ENCODE data around the gene GDPD3. TPM values are rescaled to one million over a fixed set of nuclear protein-coding genes. Genes with fewer than 3 reads are reported as not detected.
A peak's percentile ranks its signal among the peaks of the same experiment; 100 is the strongest.
"Not testable (repeated sequence)": the region's sequence is repeated elsewhere in the genome, so short reads cannot be mapped to it uniquely, and the experiment has no call there.

Gene GDPD3
- total and polyA plus RNA-seq, 5 donors from 2014 or later, result 0.13 to 26.7 (median 0.28) TPM; not detected in 2

DNA sequence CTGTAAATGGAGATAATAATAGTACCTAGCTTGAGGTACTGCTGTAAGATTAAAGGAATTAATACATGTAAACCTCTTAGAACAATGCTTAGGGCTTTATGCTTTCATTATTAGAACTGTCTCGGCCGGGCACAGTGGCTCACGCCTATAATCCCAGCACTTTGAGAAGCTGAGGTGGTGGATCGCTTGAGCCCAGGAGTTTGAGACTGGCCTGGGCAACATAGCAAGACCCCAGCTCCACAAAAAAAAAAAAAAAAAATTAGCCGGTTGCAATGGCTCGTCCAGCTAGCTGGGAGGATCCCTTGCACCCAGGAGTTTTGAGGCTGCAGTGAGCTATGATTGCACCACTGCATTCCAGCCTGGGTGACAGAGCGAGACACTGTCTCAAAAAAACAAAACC lies 1.5 kb upstream of the GDPD3 start:
- H3K9me3 Mint-ChIP-seq; H3K4me3 ChIP-seq (ENCODE audit: low read depth, low read length); DNase-seq; H3K27me3 ChIP-seq (ENCODE audit: control insufficient read depth, insufficient read depth, low read length); H3K27me3 Mint-ChIP-seq; ATAC-seq (ENCODE audit: low read depth in 2 of 2); H3K9me3 ChIP-seq (ENCODE audit: control insufficient read depth in 2 of 2, low read length in 2 of 2): not testable (repeated sequence)
- Histone ChIP-seq H3K36me3 (ENCODE audit: control insufficient read depth, insufficient read depth, low read length) (peaks cover 26% of the 10 kb centered on the region), H3K27ac (ENCODE audit: insufficient read depth, low read length, poor library complexity, severe bottlenecking) (peak overlapping the region; percentile 57), H3K4me1 (ENCODE audit: control insufficient read depth, insufficient read depth, low read length, poor library complexity, severe bottlenecking) (peaks cover 25% of the 10 kb centered on the region)
- Mint-ChIP-seq H3K36me3 (peaks cover 22% of the 10 kb centered on the region), H3K4me1 (peaks cover 0 to 42% (median 14%) of the 10 kb centered on the region in 4 donors), H3K4me3 (peak overlapping the region; percentile 57 to 77 (median 66)), H3K27ac (peak overlapping the region; percentile 47 to 90 (median 73))

DNA sequence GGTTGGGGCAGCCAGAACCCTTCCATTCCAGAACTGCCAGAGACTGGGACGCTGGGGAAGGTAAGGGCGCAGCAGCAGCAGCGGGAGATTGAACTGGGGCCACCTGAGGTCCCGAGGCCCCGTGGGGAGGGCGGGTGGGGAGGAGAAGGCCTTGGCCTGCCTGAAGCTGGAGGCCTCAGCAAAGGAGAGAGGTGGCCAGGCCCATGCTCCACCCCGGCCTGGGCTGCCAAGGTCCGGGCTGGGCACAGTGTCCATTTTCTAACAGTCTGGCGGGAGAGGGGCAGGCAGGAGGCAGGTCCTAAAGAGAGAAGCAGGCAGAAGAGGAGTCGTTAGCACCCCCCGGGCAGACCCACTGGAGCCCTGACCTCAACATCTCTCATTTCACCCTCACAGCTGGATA lies 1.1 kb upstream of the GDPD3 start:
- Histone ChIP-seq H3K36me3 (ENCODE audit: control insufficient read depth, insufficient read depth, low read length) (peaks cover 23% of the 10 kb centered on the region), H3K27me3 (ENCODE audit: control insufficient read depth, insufficient read depth, low read length) (no peaks in the 10 kb centered on the region), H3K27ac (ENCODE audit: insufficient read depth, low read length, poor library complexity, severe bottlenecking) (peak overlapping the region; percentile 41), H3K4me3 (ENCODE audit: low read depth, low read length) (no peak overlapping the region), H3K4me1 (ENCODE audit: control insufficient read depth, insufficient read depth, low read length, poor library complexity, severe bottlenecking) (peaks cover 25% of the 10 kb centered on the region), H3K9me3 (ENCODE audit: control insufficient read depth in 2 of 2, low read length in 2 of 2) (no peaks in the 10 kb centered on the region)
- peaks cover 0 to 38% (median 13%) of the 10 kb centered on the region in 4 donors for H3K4me1 Mint-ChIP-seq
- no peaks in the 10 kb centered on the region for H3K27me3 Mint-ChIP-seq
- DNase-seq (no peak), ATAC-seq (ENCODE audit: low read depth in 2 of 2) (no peak)
- H3K27ac Mint-ChIP-seq, result peak overlapping the region; percentile 47 to 90 (median 73)
- no peaks in the 10 kb centered on the region for H3K9me3 Mint-ChIP-seq
- peak overlapping the region in 1 of 4 donors; percentile 63 for H3K4me3 Mint-ChIP-seq
- H3K36me3 Mint-ChIP-seq, result peaks cover 21% of the 10 kb centered on the region

DNA sequence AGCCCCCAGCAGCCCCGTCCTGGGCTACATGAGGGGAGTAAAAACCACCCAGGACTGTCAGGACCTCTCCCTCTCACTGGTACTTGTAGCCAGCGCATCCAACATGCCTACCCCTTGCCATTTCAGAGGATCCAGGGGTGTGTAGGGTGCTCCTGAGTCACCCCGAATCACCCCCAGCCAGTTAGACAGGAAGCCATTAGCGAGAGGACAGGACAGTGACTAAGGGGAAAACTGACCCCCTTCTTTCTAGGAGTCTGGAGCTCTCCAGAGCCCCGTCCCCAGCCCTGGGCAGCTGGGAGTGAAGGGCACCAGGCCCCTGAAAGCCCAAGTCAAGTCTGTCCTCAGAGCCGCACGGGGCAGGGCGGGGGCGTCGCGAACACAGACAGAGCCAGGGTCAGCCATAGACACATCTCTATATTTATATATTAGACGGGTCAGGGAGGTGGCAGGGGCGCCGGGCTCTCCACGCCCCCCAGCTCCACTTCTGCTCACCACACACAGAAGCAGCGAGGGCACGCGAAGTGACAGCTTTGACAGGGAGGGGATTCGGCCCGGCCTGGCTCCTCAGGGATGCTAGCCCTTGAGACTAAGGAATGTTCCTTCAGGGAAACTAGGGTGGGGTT lies 485 bp upstream of the GDPD3 start:
- H3K36me3 ChIP-seq (ENCODE audit: control insufficient read depth, insufficient read depth, low read length), result peaks cover 23% of the 10 kb centered on the region
- Mint-ChIP-seq H3K27ac (peak overlapping the region; percentile 52 to 73 (median 56)), H3K4me1 (peaks cover 0 to 34% (median 10%) of the 10 kb centered on the region in 4 donors), H3K9me3 (no peaks in the 10 kb centered on the region), H3K36me3 (peaks cover 16% of the 10 kb centered on the region), H3K27me3 (no peaks in the 10 kb centered on the region), H3K4me3 (no peak overlapping the region)
- no peak for ATAC-seq (ENCODE audit: low read depth in 2 of 2)
- peak overlapping the region; percentile 41 for H3K27ac ChIP-seq (ENCODE audit: insufficient read depth, low read length, poor library complexity, severe bottlenecking)
- no peaks in the 10 kb centered on the region for H3K27me3 ChIP-seq (ENCODE audit: control insufficient read depth, insufficient read depth, low read length)
- H3K4me3 ChIP-seq (ENCODE audit: low read depth, low read length), result no peak overlapping the region
- H3K9me3 ChIP-seq (ENCODE audit: control insufficient read depth in 2 of 2, low read length in 2 of 2), result no peaks in the 10 kb centered on the region
- peaks cover 25% of the 10 kb centered on the region for H3K4me1 ChIP-seq (ENCODE audit: control insufficient read depth, insufficient read depth, low read length, poor library complexity, severe bottlenecking)
- DNase-seq, result no peak

DNA sequence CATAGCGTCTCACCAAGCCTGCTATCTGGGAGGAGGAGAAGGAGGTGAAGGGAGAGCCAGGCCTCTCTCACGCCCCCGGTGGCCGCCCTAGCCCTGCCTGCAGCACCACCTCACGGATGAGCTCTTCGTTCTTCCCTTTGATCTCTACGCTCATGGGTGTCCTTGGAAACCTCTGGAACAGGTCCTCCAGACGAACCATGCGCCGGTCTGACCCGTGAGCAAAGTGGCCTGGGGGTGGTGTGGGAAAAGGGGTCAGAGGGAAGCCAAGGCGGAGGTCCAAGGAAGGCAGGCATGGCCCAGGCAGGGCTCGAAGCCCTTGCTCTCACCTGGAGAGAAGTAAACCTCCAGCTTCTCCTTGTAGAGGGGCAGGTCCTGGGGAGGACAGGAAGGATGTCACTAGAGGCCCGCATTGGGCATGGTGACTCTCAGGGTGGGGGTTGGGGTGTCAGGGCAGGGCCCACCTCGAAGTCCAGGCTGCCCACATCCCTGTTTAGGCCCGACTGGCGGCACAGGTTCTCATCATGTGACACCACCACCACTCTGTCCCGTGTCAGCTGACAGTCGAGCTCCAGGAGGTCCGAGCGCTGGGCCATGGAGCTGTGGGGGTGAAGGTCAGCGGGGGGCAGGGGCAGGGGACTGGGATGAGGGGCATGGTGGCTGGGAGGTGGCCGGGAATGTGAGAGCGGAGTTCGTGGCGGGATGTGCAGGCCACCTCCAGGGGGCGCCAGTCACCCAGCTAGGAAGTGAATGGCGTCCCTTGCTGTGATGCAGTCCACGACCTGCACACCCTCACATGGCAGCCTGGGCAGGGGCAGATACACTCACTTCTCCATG lies 923 bp downstream of the GDPD3 start:
- Mint-ChIP-seq H3K27me3 (no peaks in the 10 kb centered on the region), H3K4me1 (peaks cover 0 to 34% (median 10%) of the 10 kb centered on the region in 4 donors), H3K27ac (no peak overlapping the region), H3K9me3 (no peaks in the 10 kb centered on the region), H3K4me3 (no peak overlapping the region), H3K36me3 (peaks cover 17% of the 10 kb centered on the region)
- Histone ChIP-seq H3K27ac (ENCODE audit: insufficient read depth, low read length, poor library complexity, severe bottlenecking) (no peak overlapping the region), H3K9me3 (ENCODE audit: control insufficient read depth in 2 of 2, low read length in 2 of 2) (no peaks in the 10 kb centered on the region), H3K27me3 (ENCODE audit: control insufficient read depth, insufficient read depth, low read length) (no peaks in the 10 kb centered on the region), H3K4me1 (ENCODE audit: control insufficient read depth, insufficient read depth, low read length, poor library complexity, severe bottlenecking) (peaks cover 25% of the 10 kb centered on the region), H3K36me3 (ENCODE audit: control insufficient read depth, insufficient read depth, low read length) (peaks cover 15% of the 10 kb centered on the region), H3K4me3 (ENCODE audit: low read depth, low read length) (no peak overlapping the region)
- peak in 1 of 2 donors; percentile 28 for ATAC-seq (ENCODE audit: low read depth in 2 of 2)
- peak; percentile 29 to 77 (median 34) for DNase-seq

DNA sequence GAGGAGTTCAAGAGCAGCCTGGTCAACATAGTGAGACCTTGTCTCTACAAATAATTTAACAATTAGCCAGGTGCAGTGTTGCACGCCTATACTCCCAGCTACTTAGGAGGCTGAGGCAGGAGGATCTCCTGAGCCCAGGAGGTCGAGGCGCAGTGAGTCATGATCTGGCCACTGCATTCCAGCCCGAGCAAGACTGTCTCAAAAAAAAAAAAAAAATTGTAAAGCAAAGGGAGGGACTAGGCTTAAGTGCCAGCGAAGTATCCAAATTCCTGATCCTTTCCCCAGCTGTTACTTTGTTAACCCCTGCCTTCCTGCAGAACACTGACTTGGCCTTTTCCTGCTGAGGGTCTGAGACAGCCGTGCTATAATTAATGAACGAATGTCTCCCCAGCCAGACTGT lies 2.7 kb downstream of the GDPD3 start:
- Mint-ChIP-seq H3K4me1 (peaks cover 0 to 30% (median 10%) of the 10 kb centered on the region in 4 donors), H3K27me3 (no peaks in the 10 kb centered on the region), H3K27ac (no peak overlapping the region), H3K36me3 (peaks cover 16% of the 10 kb centered on the region), H3K4me3 (no peak overlapping the region), H3K9me3 (no peaks in the 10 kb centered on the region)
- Histone ChIP-seq H3K4me3 (ENCODE audit: low read depth, low read length) (no peak overlapping the region), H3K27me3 (ENCODE audit: control insufficient read depth, insufficient read depth, low read length) (no peaks in the 10 kb centered on the region), H3K36me3 (ENCODE audit: control insufficient read depth, insufficient read depth, low read length) (peaks cover 11% of the 10 kb centered on the region), H3K4me1 (ENCODE audit: control insufficient read depth, insufficient read depth, low read length, poor library complexity, severe bottlenecking) (peaks cover 25% of the 10 kb centered on the region), H3K27ac (ENCODE audit: insufficient read depth, low read length, poor library complexity, severe bottlenecking) (no peak overlapping the region), H3K9me3 (ENCODE audit: control insufficient read depth in 2 of 2, low read length in 2 of 2) (no peaks in the 10 kb centered on the region)
- no peak for ATAC-seq (ENCODE audit: low read depth in 2 of 2)
- DNase-seq, result no peak

DNA sequence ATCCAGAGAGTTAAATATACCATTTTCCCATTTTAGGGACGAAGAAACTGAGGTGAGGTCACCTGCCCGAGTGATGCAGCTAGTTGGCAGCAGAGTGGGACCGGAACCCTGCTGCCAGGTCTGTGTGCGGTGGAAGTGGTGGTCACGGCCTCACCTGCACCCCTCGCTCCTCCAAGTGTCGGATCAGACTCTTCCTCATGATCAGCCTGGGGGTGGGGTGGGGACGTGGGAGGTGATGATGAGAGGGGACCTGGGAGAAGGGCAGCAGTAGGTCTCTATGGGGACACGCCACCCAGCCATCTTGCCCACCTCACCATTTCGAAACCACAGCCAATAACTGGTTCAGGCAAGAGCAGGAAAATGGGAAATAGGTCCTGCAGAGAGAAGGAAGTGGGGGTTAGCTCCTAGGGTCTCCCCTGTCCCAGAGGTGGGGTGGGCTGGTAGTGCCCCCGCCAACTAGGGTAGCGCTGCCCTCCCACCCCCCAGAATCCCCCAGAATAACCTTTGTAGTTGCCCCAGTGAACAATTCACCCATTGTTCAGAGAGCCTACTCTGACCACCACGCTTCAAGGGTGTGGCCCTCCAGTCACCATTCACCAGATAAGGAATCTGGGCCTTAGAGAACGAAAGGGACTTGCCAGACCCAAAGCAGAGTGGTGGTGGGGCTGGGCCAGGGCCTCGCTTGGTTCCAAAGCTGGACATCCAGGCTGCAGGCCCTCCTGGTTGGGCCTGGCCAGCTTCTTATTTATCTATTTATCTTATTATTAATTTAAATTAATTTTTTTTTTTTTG lies 5.1 kb downstream of the GDPD3 start:
- no peaks in the 10 kb centered on the region for H3K9me3 Mint-ChIP-seq
- peaks cover 27% of the 10 kb centered on the region for H3K36me3 ChIP-seq (ENCODE audit: control insufficient read depth, insufficient read depth, low read length)
- no peaks in the 10 kb centered on the region for H3K27me3 ChIP-seq (ENCODE audit: control insufficient read depth, insufficient read depth, low read length)
- H3K4me3 ChIP-seq (ENCODE audit: low read depth, low read length), result no peak overlapping the region
- H3K27me3 Mint-ChIP-seq, result no peaks in the 10 kb centered on the region
- H3K4me1 Mint-ChIP-seq, result peaks cover 0 to 13% (median 6%) of the 10 kb centered on the region in 4 donors
- DNase-seq (no peak), ATAC-seq (ENCODE audit: low read depth in 2 of 2) (no peak)
- no peaks in the 10 kb centered on the region for H3K9me3 ChIP-seq (ENCODE audit: control insufficient read depth in 2 of 2, low read length in 2 of 2)
- H3K4me3 Mint-ChIP-seq, result no peak overlapping the region
- H3K4me1 ChIP-seq (ENCODE audit: control insufficient read depth, insufficient read depth, low read length, poor library complexity, severe bottlenecking), result peaks cover 3% of the 10 kb centered on the region
- no peak overlapping the region for H3K27ac ChIP-seq (ENCODE audit: insufficient read depth, low read length, poor library complexity, severe bottlenecking)
- H3K27ac Mint-ChIP-seq, result no peak overlapping the region
- peaks cover 28% of the 10 kb centered on the region for H3K36me3 Mint-ChIP-seq

DNA sequence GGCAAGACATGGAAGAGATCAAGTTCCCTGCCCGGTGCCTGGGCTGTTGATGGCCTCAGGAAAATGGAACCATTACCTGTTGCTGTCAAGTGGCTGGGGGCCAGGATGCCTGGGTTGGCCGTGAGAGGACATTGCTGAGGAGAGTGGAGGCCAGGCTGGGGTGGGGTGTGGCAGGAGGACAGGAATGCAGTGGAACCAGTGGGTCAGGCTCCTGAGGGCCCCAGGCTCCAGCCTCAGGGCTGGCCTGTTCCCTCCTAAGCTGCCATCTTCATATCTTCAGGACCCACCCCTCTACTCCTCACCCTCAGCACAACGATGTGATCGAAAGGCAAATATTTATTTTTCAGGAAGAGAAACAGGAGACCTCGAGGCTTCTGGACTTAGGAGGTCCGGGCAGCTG lies 8.8 kb downstream of the GDPD3 start:
- Mint-ChIP-seq H3K4me1 (peaks cover 0 to 4% (median 3%) of the 10 kb centered on the region in 4 donors), H3K9me3 (no peaks in the 10 kb centered on the region), H3K27ac (no peak overlapping the region), H3K36me3 (peaks cover 20% of the 10 kb centered on the region), H3K27me3 (no peaks in the 10 kb centered on the region), H3K4me3 (no peak overlapping the region)
- ATAC-seq (ENCODE audit: low read depth in 2 of 2) (no peak), DNase-seq (no peak)
- peaks cover 18% of the 10 kb centered on the region for H3K36me3 ChIP-seq (ENCODE audit: control insufficient read depth, insufficient read depth, low read length)
- no peak overlapping the region for H3K27ac ChIP-seq (ENCODE audit: insufficient read depth, low read length, poor library complexity, severe bottlenecking)
- H3K9me3 ChIP-seq (ENCODE audit: control insufficient read depth in 2 of 2, low read length in 2 of 2), result no peaks in the 10 kb centered on the region
- no peaks in the 10 kb centered on the region for H3K4me1 ChIP-seq (ENCODE audit: control insufficient read depth, insufficient read depth, low read length, poor library complexity, severe bottlenecking)
- no peaks in the 10 kb centered on the region for H3K27me3 ChIP-seq (ENCODE audit: control insufficient read depth, insufficient read depth, low read length)
- H3K4me3 ChIP-seq (ENCODE audit: low read depth, low read length), result no peak overlapping the region

Measured in CD4-positive, CD25-positive, alpha-beta regulatory T cell (primary cell).